Activated naive CD4-positive, alpha-beta T cell treated with anti-CD3 and anti-CD28 coated beads, Interleukin-2, amount 10 ng/mL, durations not matched to agents 7 days and 5 days (primary cell): Measurements from ENCODE around the gene SULT4A1.

Experiments used
- CTCF ChIA-PET: fragments of 350-600 bp; sonication (Branson Sonifier 250); formaldehyde crosslinking; loops from one replicate; lab custom pipeline; 2021; ENCODE audit warnings: antibody characterized with exemption; lab: Charles Lee
- DNase-seq: peaks from one replicate; pipeline ENCODE4 v3.0.0-alpha.2; 2020
- H3K27ac Mint-ChIP-seq: one replicate; pipeline ENCODE4 v1.8.0; 2021; ENCODE audit warnings: mild to moderate bottlenecking, moderate library complexity, mixed read lengths
- H3K27me3 Mint-ChIP-seq: one replicate; pipeline ENCODE4 v1.8.0; 2021; ENCODE audit warnings: mild to moderate bottlenecking, mixed read lengths
- H3K36me3 Mint-ChIP-seq: one replicate; pipeline ENCODE4 v1.8.0; 2021; ENCODE audit warnings: mixed read lengths
- H3K4me1 Mint-ChIP-seq: one replicate; pipeline ENCODE4 v1.8.0; 2021; ENCODE audit warnings: mixed read lengths
- H3K4me3 Mint-ChIP-seq: one replicate; pipeline ENCODE4 v1.8.0; 2021; ENCODE audit warnings: mild to moderate bottlenecking, moderate library complexity, mixed read lengths
- H3K9me3 Mint-ChIP-seq: one replicate; pipeline ENCODE4 v1.8.0; 2021; ENCODE audit warnings: mixed read lengths

The SULT4A1 gene

GRCh38 chr22:43862882-43863202, 529 bp upstream of the SULT4A1 start:
- Mint-ChIP-seq H3K27ac (peak overlapping the region; percentile 14), H3K27me3 (peaks cover 57% of the 10 kb centered on the region), H3K36me3 (no peaks in the 10 kb centered on the region), H3K4me3 (no peak overlapping the region), H3K4me1 (peaks cover 4% of the 10 kb centered on the region), H3K9me3 (no peaks in the 10 kb centered on the region)
- DNase-seq = peak; percentile 2
- CTCF ChIA-PET = interaction anchor here (0.6 kb wide), 3 partner anchors 82 to 949 kb away, joined by 3 read pairs; no protein-coding TSS in a partner anchor

- Mint-ChIP-seq H3K4me3 (no peak overlapping the region), H3K36me3 (no peaks in the 10 kb centered on the region), H3K9me3 (no peaks in the 10 kb centered on the region), H3K27ac (no peak overlapping the region), H3K4me1 (peaks cover 4% of the 10 kb centered on the region), H3K27me3 (peaks cover 62% of the 10 kb centered on the region)
- CTCF ChIA-PET = no interaction called here
- DNase-seq = peak; percentile 13
Observed at GRCh38 chr22:43861529-43861928, 784 bp downstream of the SULT4A1 start.

GRCh38 chr22:43860831-43861230, 1.5 kb downstream of the SULT4A1 start:
- no peaks in the 10 kb centered on the region for H3K36me3 Mint-ChIP-seq
- CTCF ChIA-PET = no interaction called here
- peaks cover 62% of the 10 kb centered on the region for H3K27me3 Mint-ChIP-seq
- H3K27ac Mint-ChIP-seq = no peak overlapping the region
- no peaks in the 10 kb centered on the region for H3K9me3 Mint-ChIP-seq
- H3K4me1 Mint-ChIP-seq = peaks cover 4% of the 10 kb centered on the region
- DNase-seq = no peak
- H3K4me3 Mint-ChIP-seq = no peak overlapping the region

GRCh38 chr22:43860126-43860525, 2.2 kb downstream of the SULT4A1 start:
- no peak overlapping the region for H3K27ac Mint-ChIP-seq
- H3K27me3 Mint-ChIP-seq = peaks cover 67% of the 10 kb centered on the region

GRCh38 chr22:43859621-43860020, 2.7 kb downstream of the SULT4A1 start:
- DNase-seq = no peak
- CTCF ChIA-PET = no interaction called here
- Mint-ChIP-seq H3K27ac (no peak overlapping the region), H3K27me3 (peaks cover 67% of the 10 kb centered on the region), H3K4me1 (peaks cover 4% of the 10 kb centered on the region), H3K36me3 (no peaks in the 10 kb centered on the region), H3K4me3 (no peak overlapping the region), H3K9me3 (no peaks in the 10 kb centered on the region)

More at GRCh38 chr22:43860126-43860525, 2.2 kb downstream of the SULT4A1 start:
- H3K9me3 Mint-ChIP-seq = no peaks in the 10 kb centered on the region
- H3K36me3 Mint-ChIP-seq = no peaks in the 10 kb centered on the region
- DNase-seq = peak; percentile 14
- CTCF ChIA-PET = no interaction called here
- H3K4me3 Mint-ChIP-seq = no peak overlapping the region
- H3K4me1 Mint-ChIP-seq = peaks cover 4% of the 10 kb centered on the region

- H3K36me3 Mint-ChIP-seq = no peaks in the 10 kb centered on the region
- H3K4me1 Mint-ChIP-seq = peaks cover 4% of the 10 kb centered on the region
- H3K27ac Mint-ChIP-seq = no peak overlapping the region
- peak; percentile 3 for DNase-seq
- H3K4me3 Mint-ChIP-seq = no peak overlapping the region
- H3K27me3 Mint-ChIP-seq = peaks cover 67% of the 10 kb centered on the region
- H3K9me3 Mint-ChIP-seq = no peaks in the 10 kb centered on the region
- CTCF ChIA-PET = no interaction called here
Observed at GRCh38 chr22:43859176-43859575, 3.1 kb downstream of the SULT4A1 start.

GRCh38 chr22:43858156-43858895, 4.0 kb downstream of the SULT4A1 start:
- peaks cover 60% of the 10 kb centered on the region for H3K27me3 Mint-ChIP-seq
- DNase-seq = peak; percentile 14
- CTCF ChIA-PET = no interaction called here
- no peaks in the 10 kb centered on the region for H3K36me3 Mint-ChIP-seq
- no peak overlapping the region for H3K27ac Mint-ChIP-seq
- H3K4me3 Mint-ChIP-seq = no peak overlapping the region
- peaks cover 4% of the 10 kb centered on the region for H3K4me1 Mint-ChIP-seq
- no peaks in the 10 kb centered on the region for H3K9me3 Mint-ChIP-seq

GRCh38 chr22:43857367-43857766, 4.9 kb downstream of the SULT4A1 start:
- Mint-ChIP-seq H3K36me3 (no peaks in the 10 kb centered on the region), H3K9me3 (no peaks in the 10 kb centered on the region), H3K27me3 (peaks cover 50% of the 10 kb centered on the region), H3K4me3 (no peak overlapping the region), H3K27ac (no peak overlapping the region), H3K4me1 (no peaks in the 10 kb centered on the region)
- CTCF ChIA-PET = no interaction called here
- DNase-seq = no peak

GRCh38 chr22:43855431-43855830, 6.9 kb downstream of the SULT4A1 start:
- no peak overlapping the region for H3K27ac Mint-ChIP-seq
- peaks cover 36% of the 10 kb centered on the region for H3K27me3 Mint-ChIP-seq
- H3K9me3 Mint-ChIP-seq = no peaks in the 10 kb centered on the region
- H3K36me3 Mint-ChIP-seq = no peaks in the 10 kb centered on the region
- H3K4me3 Mint-ChIP-seq = no peak overlapping the region
- DNase-seq = no peak
- CTCF ChIA-PET = no interaction called here
- H3K4me1 Mint-ChIP-seq = no peaks in the 10 kb centered on the region

- peaks cover 30% of the 10 kb centered on the region for H3K27me3 Mint-ChIP-seq
- no peak overlapping the region for H3K27ac Mint-ChIP-seq
- no peaks in the 10 kb centered on the region for H3K36me3 Mint-ChIP-seq
- H3K4me3 Mint-ChIP-seq = no peak overlapping the region
- no peaks in the 10 kb centered on the region for H3K9me3 Mint-ChIP-seq
- DNase-seq = peak; percentile 2
- CTCF ChIA-PET = no interaction called here
- H3K4me1 Mint-ChIP-seq = no peaks in the 10 kb centered on the region
Observed at GRCh38 chr22:43854786-43855271, 7.5 kb downstream of the SULT4A1 start.

GRCh38 chr22:43854121-43854785, 8.1 kb downstream of the SULT4A1 start:
- Mint-ChIP-seq H3K4me1 (no peaks in the 10 kb centered on the region), H3K4me3 (no peak overlapping the region), H3K27ac (no peak overlapping the region), H3K27me3 (peaks cover 27% of the 10 kb centered on the region), H3K36me3 (no peaks in the 10 kb centered on the region), H3K9me3 (no peaks in the 10 kb centered on the region)
- CTCF ChIA-PET = no interaction called here
- DNase-seq = peak; percentile 17

GRCh38 chr22:43853328-43853931, 8.9 kb downstream of the SULT4A1 start:
- peak; percentile 1 for DNase-seq
- Mint-ChIP-seq H3K27ac (no peak overlapping the region), H3K4me3 (no peak overlapping the region), H3K27me3 (peaks cover 19% of the 10 kb centered on the region), H3K9me3 (no peaks in the 10 kb centered on the region), H3K36me3 (no peaks in the 10 kb centered on the region), H3K4me1 (no peaks in the 10 kb centered on the region)
- CTCF ChIA-PET = no interaction called here

- no peak overlapping the region for H3K4me3 Mint-ChIP-seq
- no peaks in the 10 kb centered on the region for H3K9me3 Mint-ChIP-seq
- no peaks in the 10 kb centered on the region for H3K36me3 Mint-ChIP-seq
- DNase-seq = peak; percentile 12
- H3K27me3 Mint-ChIP-seq = peaks cover 13% of the 10 kb centered on the region
- CTCF ChIA-PET = no interaction called here
- H3K27ac Mint-ChIP-seq = no peak overlapping the region
- no peaks in the 10 kb centered on the region for H3K4me1 Mint-ChIP-seq
Observed at GRCh38 chr22:43852573-43853327, 9.6 kb downstream of the SULT4A1 start.

- H3K9me3 Mint-ChIP-seq = no peaks in the 10 kb centered on the region
- H3K27ac Mint-ChIP-seq = no peak overlapping the region
- no peaks in the 10 kb centered on the region for H3K4me1 Mint-ChIP-seq
- no peak for DNase-seq
- CTCF ChIA-PET = no interaction called here
- H3K36me3 Mint-ChIP-seq = no peaks in the 10 kb centered on the region
- no peak overlapping the region for H3K4me3 Mint-ChIP-seq
- peaks cover 8% of the 10 kb centered on the region for H3K27me3 Mint-ChIP-seq
Observed at GRCh38 chr22:43851979-43852307, 10.4 kb downstream of the SULT4A1 start.
